Forelimb muscle (tissue), 1 donor: ENCODE measurements around the gene MVP. TPM values are rescaled to one million over a fixed set of nuclear protein-coding genes. Genes with fewer than 3 reads are reported as not detected.
"Not testable (repeated sequence)": the region's sequence is repeated elsewhere in the genome, so short reads cannot be mapped to it uniquely, and the experiment has no call there.

ENCODE experiments used
- DNase-seq: peaks from one replicate; pipeline ENCODE4 v3.0.0-alpha.2; 2013; ENCODE audit warnings: low read depth
- polyA plus RNA-seq: library from polyadenylated mRNA; unstranded; fragments of 120-200 nt; gene quantifications from one replicate; pipeline ENCODE4 v1.2.1, GENCODE V29; 2013; ENCODE audit not compliant: insufficient read length

The MVP gene
- polyA plus RNA-seq, 1 donor, result 17.9 TPM

- no peak for DNase-seq
Observed at GRCh38 chr16:29842732-29843346, 22.6 kb downstream of the MVP start.

GRCh38 chr16:29843931-29844330 lies 23.7 kb downstream of the MVP start:
- DNase-seq, result no peak

- no peak for DNase-seq
Observed at GRCh38 chr16:29844575-29845331, 24.5 kb downstream of the MVP start.

- DNase-seq, result no peak
Observed at GRCh38 chr16:29845656-29846055, 25.4 kb downstream of the MVP start.

- no peak for DNase-seq
Observed at GRCh38 chr16:29848420-29849297, 28.4 kb downstream of the MVP start.

- DNase-seq, result no peak
Observed at GRCh38 chr16:29849505-29849904, 29.2 kb downstream of the MVP start.

- no peak for DNase-seq
Observed at GRCh38 chr16:29850998-29851397, 30.7 kb downstream of the MVP start.

GRCh38 chr16:29852654-29853053 lies 32.4 kb downstream of the MVP start:
- peak; percentile 17 for DNase-seq

GRCh38 chr16:29854520-29855100 lies 34.3 kb downstream of the MVP start:
- DNase-seq, result no peak

- DNase-seq, result no peak
Observed at GRCh38 chr16:29857133-29857760, 37.0 kb downstream of the MVP start.

GRCh38 chr16:29858149-29858849 lies 38.0 kb downstream of the MVP start:
- DNase-seq, result no peak

GRCh38 chr16:29858974-29859373 lies 38.7 kb downstream of the MVP start:
- DNase-seq, result no peak

- DNase-seq, result no peak
Observed at GRCh38 chr16:29860218-29860617, 40.0 kb downstream of the MVP start.

GRCh38 chr16:29862383-29862883 lies 42.2 kb downstream of the MVP start:
- no peak for DNase-seq

- DNase-seq, result peak; percentile 94
Observed at GRCh38 chr16:29862884-29863668, 42.8 kb downstream of the MVP start, which contains the start of gene CDIPT. Gene CDIPT (minus strand): TSS chr16:29863226. CDS start chr16:29862857, 369 bp downstream.

- DNase-seq, result no peak
Observed at GRCh38 chr16:29863669-29863984, 43.4 kb downstream of the MVP start.

- DNase-seq, result no peak
Observed at GRCh38 chr16:29864205-29864604, 43.9 kb downstream of the MVP start.

- DNase-seq, result no peak
Observed at GRCh38 chr16:29868396-29869009, 48.2 kb downstream of the MVP start.

- not testable (repeated sequence) for DNase-seq
Observed at GRCh38 chr16:29869067-29869466, 48.8 kb downstream of the MVP start.
